ENCODE data around the gene RGS7.
A peak's percentile ranks its signal among the peaks of the same experiment; 100 is the strongest.
"Not testable (repeated sequence)": the region's sequence is repeated elsewhere in the genome, so short reads cannot be mapped to it uniquely, and the experiment has no call there.

The RGS7 gene

DNA sequence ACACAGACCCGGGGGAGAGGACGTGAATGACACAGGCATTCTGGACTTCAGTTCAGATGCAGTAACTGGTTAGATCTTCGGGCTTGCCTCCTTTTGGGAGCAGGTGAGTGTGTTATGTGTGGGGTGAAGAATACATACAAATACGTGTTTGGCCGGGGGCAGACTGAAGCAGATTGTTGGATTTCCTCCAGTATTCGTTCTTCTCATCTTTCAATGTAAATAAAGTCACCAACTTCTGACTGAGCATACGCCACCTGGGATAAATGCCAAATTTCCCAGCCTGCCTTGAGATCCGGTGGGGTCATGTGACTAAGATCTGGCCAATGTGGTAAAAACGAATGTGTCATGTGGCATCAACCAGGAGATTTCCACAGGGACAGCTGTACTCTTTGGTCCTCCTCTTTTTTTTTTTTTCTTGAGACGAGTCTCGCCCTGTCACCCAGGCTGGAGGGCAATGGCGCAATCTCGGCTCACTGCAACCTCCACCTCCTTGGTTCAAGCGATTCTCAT lies 189.8 kb downstream of the RGS7 start:
- in situ Hi-C loops (cut with HindIII; ENCODE audit: low pct_ligation_motif_present, low pct_unique_long_range_greater_than_20kb, low sequenced_read_pairs): no loop called here
- no peak for DNase-seq

DNA sequence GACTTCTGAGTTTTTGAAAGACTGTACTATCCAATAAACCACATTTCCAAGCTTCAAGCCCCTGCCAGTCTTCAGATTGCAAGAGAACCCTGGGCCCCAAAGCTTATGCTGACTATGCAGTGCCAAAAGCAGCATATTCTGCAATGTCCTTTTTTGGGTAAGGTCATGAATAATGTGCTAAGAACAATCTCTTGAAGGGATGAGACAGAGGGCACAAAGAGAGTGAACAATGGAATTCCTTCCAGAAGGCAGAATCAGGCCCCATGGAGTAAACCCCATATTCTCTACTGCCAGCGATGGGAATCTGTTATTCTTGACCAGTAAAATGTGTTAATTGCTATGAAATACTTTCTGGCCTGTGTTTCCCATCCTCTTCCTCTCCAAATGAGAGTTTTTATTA lies 190.4 kb downstream of the RGS7 start:
- in situ Hi-C loops (cut with HindIII; ENCODE audit: low pct_ligation_motif_present, low pct_unique_long_range_greater_than_20kb, low sequenced_read_pairs): no loop called here
- DNase-seq: no peak

DNA sequence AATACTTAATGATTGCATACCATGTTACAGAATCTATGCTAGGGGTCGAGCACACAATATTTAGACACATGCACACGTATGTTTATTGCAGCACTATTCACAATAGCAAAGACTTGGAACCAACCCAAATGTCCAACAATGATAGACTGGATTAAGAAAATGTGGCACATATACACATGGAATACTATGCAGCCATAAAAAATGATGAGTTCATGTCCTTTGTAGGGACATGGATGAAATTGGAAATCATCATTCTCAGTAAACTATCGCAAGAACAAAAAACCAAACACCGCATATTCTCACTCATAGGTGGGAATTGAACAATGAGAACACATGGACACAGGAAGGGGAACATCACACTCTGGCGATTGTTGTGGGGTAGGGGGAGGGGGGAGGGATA lies 191.7 kb downstream of the RGS7 start:
- in situ Hi-C loops (cut with HindIII; ENCODE audit: low pct_ligation_motif_present, low pct_unique_long_range_greater_than_20kb, low sequenced_read_pairs); DNase-seq: not testable (repeated sequence)

DNA sequence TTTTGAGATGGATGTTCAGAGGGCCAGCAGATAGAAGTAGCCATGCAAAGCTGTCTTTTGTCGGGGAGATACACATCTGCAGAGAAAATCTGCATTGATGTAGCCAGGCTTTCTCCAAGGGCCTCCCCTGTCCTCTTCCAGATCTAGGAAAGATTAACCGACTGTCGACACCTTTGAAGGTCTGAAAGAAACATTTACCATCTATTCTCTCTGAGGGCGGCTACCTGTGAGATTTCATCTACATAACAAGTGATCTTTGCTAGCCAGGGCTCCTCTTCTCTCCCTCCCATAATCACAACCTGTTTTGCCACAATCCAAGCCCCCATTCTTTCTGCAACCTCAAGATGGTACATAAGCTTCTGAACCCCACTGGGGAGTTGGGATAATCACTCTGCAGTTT lies 193.6 kb downstream of the RGS7 start:
- in situ Hi-C loops (cut with HindIII; ENCODE audit: low pct_ligation_motif_present, low pct_unique_long_range_greater_than_20kb, low sequenced_read_pairs): no loop called here
- no peak for DNase-seq

DNA sequence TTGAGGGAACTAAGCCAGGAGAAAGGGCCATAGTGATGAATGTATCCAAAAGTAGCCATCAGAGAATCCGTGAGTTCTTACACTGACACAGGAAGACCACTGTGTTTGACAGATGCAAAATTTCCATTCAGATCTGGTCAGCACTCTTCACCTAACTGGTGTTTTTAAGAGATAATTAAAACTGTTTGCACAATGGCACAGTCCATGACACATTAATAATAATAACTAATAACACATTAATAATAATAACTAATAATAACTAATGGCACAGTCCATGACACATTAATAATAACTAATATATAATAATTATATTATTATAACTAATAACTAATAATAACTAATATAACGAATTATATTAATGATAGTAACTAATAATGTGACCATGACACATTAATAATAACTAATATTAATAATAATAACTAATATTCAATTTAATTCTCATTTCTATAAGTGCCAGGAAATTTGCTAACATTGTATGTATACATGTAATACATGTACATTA lies 195.8 kb downstream of the RGS7 start:
- no peak for DNase-seq
- in situ Hi-C loops (cut with HindIII; ENCODE audit: low pct_ligation_motif_present, low pct_unique_long_range_greater_than_20kb, low sequenced_read_pairs): no loop called here

DNA sequence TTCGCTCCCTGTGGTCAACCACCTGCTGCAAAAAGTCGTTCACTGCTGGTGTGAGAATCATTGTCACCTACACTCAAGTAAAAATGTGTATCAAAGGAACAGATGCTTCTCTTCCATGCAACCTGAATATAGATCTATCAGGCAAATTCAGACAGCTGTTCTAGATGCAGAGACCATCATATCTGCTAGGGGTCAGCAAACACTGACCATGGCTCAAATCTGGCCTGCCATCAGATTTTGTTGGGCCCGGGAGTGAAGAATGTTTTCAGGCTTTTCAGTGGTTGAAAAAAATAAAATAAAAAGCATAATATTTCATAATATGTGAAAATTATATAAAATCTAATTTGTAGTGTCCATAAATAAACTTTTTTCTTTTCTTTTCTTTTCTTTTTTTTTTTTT lies 199.6 kb downstream of the RGS7 start:
- in situ Hi-C loops (cut with HindIII; ENCODE audit: low pct_ligation_motif_present, low pct_unique_long_range_greater_than_20kb, low sequenced_read_pairs): no loop called here
- no peak for DNase-seq

DNA sequence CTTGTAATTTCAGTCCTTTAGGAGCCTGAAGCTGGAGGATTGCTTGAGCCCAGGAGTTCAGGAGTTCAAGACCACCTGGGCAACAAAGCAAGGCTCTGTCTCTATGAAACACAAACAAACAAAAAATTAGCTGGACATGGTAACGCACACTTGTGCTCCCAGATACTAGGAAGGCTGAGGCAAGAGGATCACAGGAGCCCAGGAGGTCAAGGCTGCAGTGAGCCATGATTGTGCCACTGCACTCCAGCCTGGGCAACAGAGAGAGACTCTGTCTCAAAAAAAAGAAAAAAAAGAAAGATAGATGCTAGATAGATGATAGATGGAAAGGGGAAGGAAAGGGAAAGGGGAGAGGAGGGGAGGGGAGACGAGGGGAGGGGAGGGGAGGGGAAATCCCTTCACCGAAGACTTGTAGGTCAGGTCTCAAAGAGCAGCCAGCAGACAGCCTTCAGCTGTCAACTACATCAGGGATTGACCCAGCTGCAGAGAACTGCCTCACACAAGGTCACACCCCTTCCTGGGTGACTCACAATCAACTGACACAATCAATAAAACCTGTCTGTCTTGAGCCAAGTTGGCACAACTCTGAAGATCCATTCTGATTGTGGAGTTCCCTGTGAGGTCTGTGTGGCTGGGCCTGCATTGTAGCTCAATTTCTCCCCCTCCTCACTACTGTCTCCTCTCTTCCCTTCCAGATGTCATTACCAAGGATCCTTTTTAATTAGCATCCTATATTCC lies 200.6 kb downstream of the RGS7 start:
- in situ Hi-C loops (cut with HindIII; ENCODE audit: low pct_ligation_motif_present, low pct_unique_long_range_greater_than_20kb, low sequenced_read_pairs): no loop called here
- peak; percentile 5 for DNase-seq

DNA sequence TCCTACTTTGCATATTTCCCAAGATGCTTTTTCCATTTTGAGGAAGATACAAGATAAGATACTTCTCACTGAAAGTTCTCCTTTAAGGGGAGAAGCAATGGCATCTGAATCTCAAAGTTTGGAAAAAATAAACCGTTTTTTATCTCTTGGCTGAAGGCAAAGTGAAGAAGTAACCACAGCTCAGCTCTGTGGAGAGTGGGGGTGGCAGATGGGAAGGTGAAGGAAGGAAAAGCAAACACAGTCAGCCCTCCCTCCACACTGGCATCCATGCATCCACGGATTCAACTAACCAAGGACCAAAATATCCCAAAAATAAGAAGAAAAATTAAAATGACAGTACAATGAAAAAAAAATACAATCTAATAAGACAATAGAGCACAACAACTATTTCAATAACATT lies 211.1 kb downstream of the RGS7 start:
- in situ Hi-C loops (cut with HindIII; ENCODE audit: low pct_ligation_motif_present, low pct_unique_long_range_greater_than_20kb, low sequenced_read_pairs): no loop called here
- DNase-seq: no peak

DNA sequence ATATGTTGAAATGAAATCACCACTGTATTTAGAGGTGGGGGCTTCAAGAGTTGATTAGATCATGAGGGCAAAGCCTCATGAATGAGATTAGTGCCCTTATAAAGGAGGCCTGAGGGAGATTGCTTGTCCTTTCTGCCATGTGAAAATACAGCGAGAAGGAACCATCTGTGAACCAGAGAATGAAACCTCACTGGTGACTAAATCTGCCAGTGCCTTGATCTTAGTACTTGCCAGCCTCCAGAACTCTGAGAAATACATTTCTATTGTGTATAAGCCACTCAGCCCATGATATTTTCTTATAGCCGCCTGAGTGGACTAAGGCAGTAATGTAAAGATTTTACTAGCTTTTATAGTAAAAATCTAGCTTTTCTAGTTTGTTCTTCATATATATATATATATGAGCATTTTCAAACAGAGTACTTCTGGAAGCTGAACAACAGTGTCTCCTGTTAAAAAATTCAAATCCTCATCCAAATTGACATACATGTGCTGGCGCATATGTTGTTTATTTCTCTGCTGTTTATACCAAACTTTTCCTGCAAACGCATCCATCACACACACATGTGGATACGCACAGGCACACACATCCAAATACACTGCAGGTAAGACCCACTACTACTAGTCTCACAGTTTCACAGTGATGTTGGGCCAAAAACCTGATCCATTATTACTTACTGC lies 213.1 kb downstream of the RGS7 start:
- DNase-seq: no peak
- in situ Hi-C loops (cut with HindIII; ENCODE audit: low pct_ligation_motif_present, low pct_unique_long_range_greater_than_20kb, low sequenced_read_pairs): no loop called here

DNA sequence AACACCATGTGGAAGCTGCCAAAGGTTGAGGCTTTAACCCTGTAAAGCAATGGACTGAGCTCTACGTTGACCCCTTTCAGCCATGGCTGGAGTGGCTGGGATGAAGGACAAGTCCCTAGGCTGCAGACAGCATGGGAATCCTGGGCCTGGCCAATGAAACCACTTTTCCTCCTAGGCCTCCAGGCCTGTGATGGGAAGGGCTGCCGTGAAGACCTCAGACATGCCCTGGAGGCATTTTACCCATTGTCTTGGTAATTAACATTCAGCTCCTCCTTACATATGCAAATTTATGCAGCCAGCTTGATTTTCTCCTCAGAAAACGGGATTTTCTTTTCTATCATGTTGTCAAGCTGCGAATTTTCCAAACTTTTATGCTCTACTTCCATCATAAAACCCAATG lies 214.5 kb downstream of the RGS7 start:
- no peak for DNase-seq
- in situ Hi-C loops (cut with HindIII; ENCODE audit: low pct_ligation_motif_present, low pct_unique_long_range_greater_than_20kb, low sequenced_read_pairs): no loop called here

DNA sequence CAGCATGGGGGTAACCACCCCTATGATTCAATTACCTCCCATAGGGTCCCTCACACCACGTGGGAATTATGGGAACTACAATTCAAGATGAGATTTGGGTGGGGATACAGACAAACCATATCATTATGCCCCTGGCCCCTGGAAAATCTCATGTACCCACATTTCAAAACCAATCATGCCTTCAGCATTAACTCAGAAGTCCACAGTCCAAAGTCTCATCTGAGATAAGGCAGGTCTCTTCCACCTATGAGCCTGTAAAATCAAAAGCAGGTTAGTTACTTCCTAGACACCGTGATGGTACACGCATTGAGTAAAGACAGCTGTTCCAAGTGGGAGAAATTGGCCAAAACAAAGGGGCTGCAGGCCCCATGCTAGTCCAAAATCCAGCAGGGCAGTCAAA lies 215.4 kb downstream of the RGS7 start:
- in situ Hi-C loops (cut with HindIII; ENCODE audit: low pct_ligation_motif_present, low pct_unique_long_range_greater_than_20kb, low sequenced_read_pairs): not testable (repeated sequence)

DNA sequence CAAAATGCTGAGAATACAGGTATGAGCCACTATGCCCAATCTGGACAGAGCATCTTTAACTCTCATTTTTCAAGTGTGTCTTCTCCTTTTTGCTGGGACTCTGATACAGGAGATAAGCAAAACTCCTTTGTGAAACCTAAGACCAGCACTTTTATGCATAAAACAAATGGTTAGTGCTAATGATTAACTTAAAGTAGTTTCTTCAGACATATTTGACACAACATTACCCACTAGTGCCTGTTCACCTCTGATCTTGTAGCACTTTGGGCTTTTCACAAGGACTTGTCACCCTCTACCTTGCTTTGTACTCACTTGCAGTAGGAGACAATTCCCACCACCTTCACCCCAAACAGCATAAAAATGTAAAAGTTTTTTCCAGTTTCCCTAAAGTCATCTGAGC lies 216.3 kb downstream of the RGS7 start:
- in situ Hi-C loops (cut with HindIII; ENCODE audit: low pct_ligation_motif_present, low pct_unique_long_range_greater_than_20kb, low sequenced_read_pairs): no loop called here
- DNase-seq: no peak

More for the DNA sequence above, 215.4 kb downstream of the RGS7 start:
- not testable (repeated sequence) for DNase-seq

DNA sequence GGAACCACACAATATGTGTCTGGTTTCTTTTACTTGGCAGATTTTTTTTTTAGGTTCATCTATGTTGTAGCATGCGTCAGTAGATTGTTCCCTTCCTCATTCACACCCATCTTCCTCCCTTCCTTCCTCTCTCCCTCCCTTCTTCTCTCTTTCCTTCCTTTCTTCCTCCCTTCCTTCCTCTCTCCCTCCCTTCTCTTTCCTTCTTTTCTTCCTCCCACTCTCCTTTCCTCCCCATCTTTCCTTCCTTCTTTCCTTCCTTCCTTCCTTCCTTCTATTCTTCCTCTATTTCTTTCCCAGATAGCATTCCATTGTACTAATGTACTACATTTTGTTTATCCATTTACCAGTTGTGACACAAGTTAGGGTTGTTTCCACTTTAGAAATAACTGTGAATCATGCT lies 218.0 kb downstream of the RGS7 start:
- in situ Hi-C loops (cut with HindIII; ENCODE audit: low pct_ligation_motif_present, low pct_unique_long_range_greater_than_20kb, low sequenced_read_pairs): no loop called here
- no peak for DNase-seq

DNA sequence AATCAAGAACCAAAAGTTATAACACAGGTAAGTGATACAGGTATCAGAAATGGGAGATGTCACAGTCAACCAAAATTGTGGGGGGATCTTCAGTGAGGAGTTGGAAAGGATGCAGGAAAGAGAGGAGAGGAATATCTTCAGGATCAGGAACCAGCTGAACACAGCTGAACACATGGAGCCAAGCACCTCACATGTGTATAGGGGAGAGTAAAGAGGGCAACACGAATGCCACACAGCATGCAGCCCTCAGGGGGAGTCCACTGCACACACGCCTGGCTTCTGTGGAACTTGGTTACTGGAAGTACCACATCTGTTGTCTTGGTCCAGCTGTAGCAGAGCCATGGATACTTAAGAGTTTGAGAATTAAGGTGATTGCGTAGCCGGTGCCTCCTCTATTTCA lies 218.8 kb downstream of the RGS7 start:
- DNase-seq: no peak
- in situ Hi-C loops (cut with HindIII; ENCODE audit: low pct_ligation_motif_present, low pct_unique_long_range_greater_than_20kb, low sequenced_read_pairs): no loop called here

DNA sequence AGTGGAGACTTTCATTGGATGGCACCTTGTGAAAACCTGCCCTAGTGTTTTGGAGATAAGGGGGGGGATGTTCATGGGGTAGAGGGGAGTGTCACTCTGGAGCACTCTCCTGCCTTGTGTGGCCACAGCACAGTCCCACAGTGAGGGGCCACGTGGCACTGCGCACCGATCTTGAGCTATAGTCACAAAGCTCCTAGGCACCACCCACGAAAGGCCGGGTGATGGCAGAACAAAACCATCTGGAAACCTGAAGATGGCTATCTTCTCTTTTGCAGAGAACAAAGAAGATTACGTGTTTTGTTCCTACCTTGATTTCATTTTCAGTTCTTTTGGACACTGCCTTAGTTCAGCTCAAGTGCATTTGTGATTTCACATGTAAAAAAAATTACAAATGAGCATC lies 220.6 kb downstream of the RGS7 start:
- DNase-seq: no peak
- in situ Hi-C loops (cut with HindIII; ENCODE audit: low pct_ligation_motif_present, low pct_unique_long_range_greater_than_20kb, low sequenced_read_pairs): no loop called here

DNA sequence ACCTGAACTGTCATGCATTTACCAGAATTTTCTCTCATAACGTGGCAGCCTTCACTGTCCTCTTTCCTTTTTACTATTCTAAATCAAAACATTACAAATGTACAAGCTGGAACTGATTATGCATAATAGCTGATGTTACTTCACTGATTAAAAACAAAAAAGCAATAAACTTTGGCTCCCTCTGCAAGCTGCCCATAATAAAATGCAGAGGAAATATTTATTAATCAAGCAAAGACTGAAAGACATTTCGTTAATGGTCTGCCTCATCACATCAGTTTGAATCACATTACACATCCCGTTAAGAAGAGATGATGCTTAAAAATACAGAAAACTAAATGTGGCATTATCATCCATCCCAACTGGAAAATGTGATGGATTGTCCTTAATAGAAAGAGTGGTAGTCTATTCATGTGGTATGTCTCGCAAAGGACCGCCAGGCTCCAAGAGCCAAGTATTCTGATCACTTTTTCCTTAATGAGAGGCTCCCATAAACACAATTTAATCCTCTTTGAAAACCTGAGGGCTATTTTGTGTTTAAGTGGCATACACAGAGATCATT lies 225.3 kb downstream of the RGS7 start:
- in situ Hi-C loops (cut with HindIII; ENCODE audit: low pct_ligation_motif_present, low pct_unique_long_range_greater_than_20kb, low sequenced_read_pairs): no loop called here
- no peak for DNase-seq

DNA sequence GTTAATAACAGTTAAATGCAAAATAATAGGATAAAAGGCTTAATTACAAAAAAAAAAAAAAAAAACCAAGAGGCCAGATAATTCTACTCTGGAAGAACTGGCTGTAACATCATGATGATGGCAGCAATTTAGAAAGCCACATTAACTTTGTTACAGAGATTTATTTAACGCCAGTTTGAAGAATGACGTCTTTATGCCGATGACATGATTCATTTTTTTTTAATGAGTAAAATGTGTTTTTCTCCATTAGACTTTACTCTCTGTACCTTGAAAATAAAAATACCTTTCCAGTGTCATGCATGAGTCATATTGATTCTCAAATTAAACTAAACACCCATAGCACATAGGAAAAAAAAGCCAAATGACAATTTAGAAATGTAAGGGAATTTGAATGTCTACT lies 226.1 kb downstream of the RGS7 start:
- in situ Hi-C loops (cut with HindIII; ENCODE audit: low pct_ligation_motif_present, low pct_unique_long_range_greater_than_20kb, low sequenced_read_pairs): no loop called here
- DNase-seq: no peak

DNA sequence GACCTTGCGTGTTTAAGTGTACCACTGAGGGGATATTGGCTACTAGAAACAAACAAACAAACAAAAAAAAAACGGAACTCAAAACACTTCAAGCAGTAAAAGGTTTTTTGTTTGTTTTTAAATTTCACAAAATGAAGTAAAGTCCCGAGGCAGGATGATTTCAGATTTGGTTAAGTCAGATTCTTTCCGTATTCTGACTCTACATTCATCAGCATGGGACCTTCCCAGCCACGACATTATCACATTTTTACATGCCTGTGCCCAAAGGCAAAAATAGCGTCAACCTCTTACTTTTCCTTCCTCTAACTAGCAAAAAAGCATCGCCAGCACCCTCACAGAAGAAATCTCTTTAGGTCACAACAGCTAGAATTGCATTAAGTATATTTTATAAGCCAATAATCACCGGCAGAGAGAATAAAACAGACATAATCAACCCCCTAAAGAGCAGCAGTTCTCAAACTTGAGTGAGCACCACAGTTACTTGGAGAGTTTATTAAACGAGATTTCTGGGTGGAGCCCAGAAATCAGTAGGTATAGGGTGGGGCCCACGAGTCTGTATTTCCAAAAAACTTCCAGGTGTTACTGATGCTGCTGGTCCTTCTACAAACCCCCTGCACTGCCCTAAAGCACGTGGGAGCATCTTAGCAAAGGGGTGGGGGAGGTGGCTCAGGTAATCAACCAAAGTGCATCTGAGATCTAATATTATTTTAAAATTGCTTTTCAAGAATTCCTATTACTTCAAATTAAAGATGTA lies 227.6 kb downstream of the RGS7 start:
- in situ Hi-C loops (cut with HindIII; ENCODE audit: low pct_ligation_motif_present, low pct_unique_long_range_greater_than_20kb, low sequenced_read_pairs): no loop called here
- DNase-seq: no peak

DNA sequence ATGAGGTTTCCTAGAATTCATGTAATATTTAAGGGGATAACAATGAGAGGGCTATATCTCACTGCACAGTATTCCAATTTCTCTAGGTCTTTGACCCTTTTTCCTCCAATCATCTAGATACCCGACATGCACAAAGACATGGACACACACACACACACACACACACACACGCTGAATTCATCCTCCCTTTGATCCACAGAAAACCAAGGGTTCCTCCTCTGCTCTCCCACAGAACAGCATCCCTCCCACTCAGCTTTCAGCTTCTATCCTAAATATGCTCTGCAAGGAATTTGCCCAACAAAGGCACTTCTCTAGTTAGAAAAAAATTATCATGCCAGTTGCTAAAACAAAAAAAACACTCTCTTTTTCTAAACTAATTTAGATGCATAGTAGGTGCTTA lies 231.7 kb downstream of the RGS7 start:
- DNase-seq: no peak
- in situ Hi-C loops (cut with HindIII; ENCODE audit: low pct_ligation_motif_present, low pct_unique_long_range_greater_than_20kb, low sequenced_read_pairs): no loop called here

All from ACHN (cell line).